Neural progenitor cell (in vitro differentiated cells): ENCODE measurements around the gene EFCC1. TPM values are rescaled to one million over a fixed set of nuclear protein-coding genes. Genes with fewer than 3 reads are reported as not detected.

ENCODE experiments used
- DNase-seq: peaks from one replicate; pipeline ENCODE4 v3.0.0-alpha.2; 2016; ENCODE audit warnings: low spot score
- H2AFZ ChIP-seq: fragments of 200-600 bp; sonication (generic); replicated peaks from 2 replicates; pipeline ENCODE4 v1.6.1; 2016; ENCODE audit warnings: antibody characterized with exemption
- H3F3A ChIP-seq: fragments of 200-600 bp; sonication (generic); 2 replicates; pipeline ENCODE4 v1.6.1; 2016; ENCODE audit warnings: antibody characterized with exemption, low read depth
- H3K27ac ChIP-seq: fragments of 200-600 bp; sonication (generic); 2 replicates; pipeline ENCODE4 v1.5.1; 2016; ENCODE audit warnings: mild to moderate bottlenecking
- H3K27me3 ChIP-seq: fragments of 200-600 bp; sonication (generic); 2 replicates; pipeline ENCODE4 v1.6.1; 2016; ENCODE audit warnings: mild to moderate bottlenecking, moderate library complexity
- H3K36me3 ChIP-seq: fragments of 200-600 bp; sonication (generic); 2 replicates; pipeline ENCODE4 v1.5.1; 2016
- H3K4me1 ChIP-seq: fragments of 200-600 bp; sonication (generic); 2 replicates; pipeline ENCODE4 v1.6.1; 2016; ENCODE audit warnings: mixed run types
- H3K4me2 ChIP-seq: fragments of 200-600 bp; sonication (generic); 2 replicates; pipeline ENCODE4 v1.6.1; 2016
- H3K4me3 ChIP-seq: fragments of 200-600 bp; sonication (generic); 2 replicates; pipeline ENCODE4 v1.5.1; 2016
- H3K79me2 ChIP-seq: fragments of 200-600 bp; sonication (generic); 2 replicates; pipeline ENCODE4 v1.6.1; 2016; ENCODE audit warnings: low read depth
- H3K9ac ChIP-seq: fragments of 200-600 bp; sonication (generic); 2 replicates; pipeline ENCODE4 v1.6.1; 2016
- H3K9me3 ChIP-seq: fragments of 200-600 bp; sonication (generic); 2 replicates; pipeline ENCODE4 v1.5.1; 2016; ENCODE audit warnings: low read depth
- H4K20me1 ChIP-seq: fragments of 200-600 bp; sonication (generic); 2 replicates; pipeline ENCODE4 v1.6.1; 2016; ENCODE audit warnings: low read depth
- H3K27ac Mint-ChIP-seq: 3 replicates; pipeline ENCODE4 v1.8.0; 2021; ENCODE audit warnings: mixed read lengths
- H3K27me3 Mint-ChIP-seq: 2 replicates; pipeline ENCODE4 v1.8.0; 2022; ENCODE audit warnings: low read depth, mild to moderate bottlenecking, inconsistent platforms, moderate library complexity, mixed read lengths; ENCODE audit not compliant: insufficient read depth
- H3K36me3 Mint-ChIP-seq: 3 replicates; pipeline ENCODE4 v1.8.0; 2021; ENCODE audit warnings: mixed read lengths
- H3K4me1 Mint-ChIP-seq: 3 replicates; pipeline ENCODE4 v1.8.0; 2021; ENCODE audit warnings: mixed read lengths
- H3K4me3 Mint-ChIP-seq: 3 replicates; pipeline ENCODE4 v1.8.0; 2021; ENCODE audit warnings: mild to moderate bottlenecking, moderate library complexity, mixed read lengths
- H3K9me3 Mint-ChIP-seq: 3 replicates; pipeline ENCODE4 v1.8.0; 2020; ENCODE audit warnings: mixed read lengths
- CTCF ChIP-seq: fragments of 200-600 bp; sonication (generic); IDR thresholded peaks from 2 replicates; pipeline ENCODE4 v1.5.1; 2017; ENCODE audit warnings: antibody characterized with exemption, mild to moderate bottlenecking
- EZH2 ChIP-seq: fragments of 200-600 bp; sonication (generic); IDR thresholded peaks from 2 replicates; pipeline ENCODE4 v1.6.1; 2017; ENCODE audit warnings: antibody characterized with exemption, mild to moderate bottlenecking, moderate library complexity
- EZH2phosphoT487 ChIP-seq: fragments of 200-600 bp; sonication (generic); IDR thresholded peaks from 2 replicates; pipeline ENCODE4 v1.6.1; 2017; ENCODE audit warnings: antibody characterized with exemption
- total RNA-seq: library from RNA; depleted of rRNA; stranded (reverse); fragments of >200 nt; gene quantifications from 2 replicates; pipeline ENCODE4 v1.2.3, GENCODE V29; 2015; ENCODE audit warnings: low replicate concordance

EFCC1 gene, protein sequence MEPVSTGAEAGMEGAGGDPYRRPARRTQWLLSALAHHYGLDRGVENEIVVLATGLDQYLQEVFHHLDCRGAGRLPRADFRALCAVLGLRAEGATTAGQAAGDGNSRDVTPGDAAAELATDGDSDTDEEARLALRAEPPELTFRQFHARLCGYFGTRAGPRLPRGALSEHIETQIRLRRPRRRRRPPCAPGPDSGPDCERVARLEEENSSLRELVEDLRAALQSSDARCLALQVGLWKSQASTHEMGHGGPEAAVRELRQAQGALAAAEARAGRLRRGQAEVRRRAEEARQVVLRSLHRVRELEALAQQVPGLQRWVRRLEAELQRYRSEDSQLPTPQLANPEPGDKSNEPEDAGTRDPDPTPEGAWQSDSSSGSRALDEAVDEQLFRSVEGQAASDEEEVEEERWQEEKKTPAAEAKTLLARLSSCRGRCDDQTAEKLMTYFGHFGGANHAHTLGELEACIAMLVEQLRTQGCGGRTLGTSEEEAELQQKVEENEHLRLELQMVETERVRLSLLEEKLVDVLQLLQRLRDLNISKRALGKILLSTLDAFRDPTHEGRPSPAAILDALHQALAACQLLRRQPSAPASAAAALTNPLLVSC
- total RNA-seq = 1.1 and 1.5 TPM in 2 replicates

GRCh38 chr3:129001101-129001805 lies at the start of gene EFCC1:
Gene EFCC1, plus strand, starts transcription at chr3:129001304. Its CDS starts 325 bp downstream, at chr3:129001629.
- Mint-ChIP-seq H3K4me3 (peak within 1 kb of the TSS; percentile 91), H3K27ac (peak within 1 kb of the TSS; percentile 98), H3K4me1 (peaks cover 72% of the 10 kb centered on the region), H3K9me3 (no peaks in the 10 kb centered on the region), H3K27me3 (peaks cover 15% of the 10 kb centered on the region), H3K36me3 (peaks cover 13% of the 10 kb centered on the region)
- Histone ChIP-seq H3K4me3 (peak within 1 kb of the TSS; percentile 84), H3K9me3 (no peaks in the 10 kb centered on the region), H2AFZ (peak within 1 kb of the TSS; percentile 95), H3K27ac (no peak within 1 kb of the TSS), H3K79me2 (no peaks in the 10 kb centered on the region), H3K27me3 (peaks cover 68% of the 10 kb centered on the region), H3K4me1 (peaks cover 34% of the 10 kb centered on the region), H3K4me2 (peak within 1 kb of the TSS; percentile 96), H3F3A (peaks cover 52% of the 10 kb centered on the region), H4K20me1 (peaks cover 10% of the 10 kb centered on the region), H3K36me3 (no peaks in the 10 kb centered on the region), H3K9ac (no peak within 1 kb of the TSS)
- peak; percentile 92 for DNase-seq
- TF ChIP-seq CTCF = no peak
- TF ChIP-seq EZH2 = no peak
- TF ChIP-seq EZH2phosphoT487 = no peak

DNA sequence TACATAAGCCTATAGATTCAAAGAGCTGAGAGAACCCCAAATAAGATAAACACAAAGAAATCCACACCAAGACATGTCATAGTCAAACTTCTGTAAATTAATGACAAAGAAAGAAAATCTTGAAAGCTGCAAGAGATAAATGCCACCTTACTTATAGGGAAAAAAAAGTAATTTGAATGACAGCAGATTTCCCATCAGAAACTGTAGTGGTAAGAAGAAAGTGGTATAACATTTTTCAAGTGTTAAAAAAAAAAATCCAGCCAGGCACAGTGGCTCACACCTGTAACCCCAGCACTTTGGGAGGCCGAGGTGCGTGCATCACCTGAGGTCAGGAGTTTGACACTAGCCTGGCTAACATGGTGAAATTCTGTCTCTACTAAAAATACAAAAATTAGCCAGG lies 44.7 kb upstream of the EFCC1 start:
- Histone ChIP-seq H3K4me1 (no peaks in the 10 kb centered on the region), H3K9me3 (peaks cover 5% of the 10 kb centered on the region), H3K36me3 (no peaks in the 10 kb centered on the region), H3K27ac (no peak overlapping the region), H3K4me3 (no peak overlapping the region), H3K4me2 (no peak overlapping the region), H3K27me3 (no peaks in the 10 kb centered on the region), H4K20me1 (no peaks in the 10 kb centered on the region), H3K9ac (no peak overlapping the region), H2AFZ (no peak overlapping the region), H3F3A (no peaks in the 10 kb centered on the region), H3K79me2 (no peaks in the 10 kb centered on the region)
- H3K4me3 Mint-ChIP-seq = no peak overlapping the region
- H3K4me1 Mint-ChIP-seq = no peaks in the 10 kb centered on the region
- no peak for DNase-seq
- peaks cover 34% of the 10 kb centered on the region for H3K36me3 Mint-ChIP-seq
- peaks cover 41% of the 10 kb centered on the region for H3K9me3 Mint-ChIP-seq
- TF ChIP-seq EZH2phosphoT487 (no peak), CTCF (no peak), EZH2 (no peak)
- peaks cover 7% of the 10 kb centered on the region for H3K27me3 Mint-ChIP-seq
- H3K27ac Mint-ChIP-seq = no peak overlapping the region

GRCh38 chr3:128965280-128965679 lies 35.8 kb upstream of the EFCC1 start:
- Mint-ChIP-seq H3K27me3 (peaks cover 2% of the 10 kb centered on the region), H3K4me3 (no peak overlapping the region), H3K36me3 (peaks cover 8% of the 10 kb centered on the region), H3K4me1 (no peaks in the 10 kb centered on the region), H3K9me3 (peaks cover 6% of the 10 kb centered on the region), H3K27ac (no peak overlapping the region)
- Histone ChIP-seq H3K4me3 (no peak overlapping the region), H3K9ac (no peak overlapping the region), H3K36me3 (no peaks in the 10 kb centered on the region), H3F3A (no peaks in the 10 kb centered on the region), H2AFZ (no peak overlapping the region), H3K79me2 (no peaks in the 10 kb centered on the region), H3K27ac (no peak overlapping the region), H3K4me1 (no peaks in the 10 kb centered on the region), H3K9me3 (no peaks in the 10 kb centered on the region), H4K20me1 (no peaks in the 10 kb centered on the region), H3K27me3 (no peaks in the 10 kb centered on the region), H3K4me2 (no peak overlapping the region)
- DNase-seq = no peak
- TF ChIP-seq EZH2phosphoT487 (no peak), EZH2 (no peak), CTCF (no peak)
